Fibroblast of lung (primary cell): Measurements from ENCODE around the gene EYA2. TPM values are rescaled to one million over a fixed set of nuclear protein-coding genes. Genes with fewer than 3 reads are reported as not detected.

ENCODE experiments used
- DNase-seq, 2 donors: peaks; one replicate each; pipeline versions ENCODE4 v3.0.0 to v3.0.0-alpha.2; 2010; ENCODE audit warnings: low read depth in 2 of 2
- H2AFZ ChIP-seq: 2 replicates; pipeline ENCODE4 v1.5.1; 2012; ENCODE audit warnings: low read length, control low read depth, inconsistent platforms
- H3K27ac ChIP-seq: 2 replicates; pipeline ENCODE4 v1.5.1; 2011; ENCODE audit warnings: low read length, control low read depth; ENCODE audit not compliant: insufficient read depth
- H3K27me3 ChIP-seq: 2 replicates; pipeline ENCODE4 v1.5.1; 2011; ENCODE audit warnings: mild to moderate bottlenecking, low read length; ENCODE audit not compliant: control insufficient read depth, insufficient read depth
- H3K36me3 ChIP-seq: 2 replicates; pipeline ENCODE4 v1.5.1; 2011; ENCODE audit warnings: low read length; ENCODE audit not compliant: control insufficient read depth, insufficient read depth
- H3K4me1 ChIP-seq: 2 replicates; pipeline ENCODE4 v1.5.1; 2011; ENCODE audit warnings: low read length; ENCODE audit not compliant: control insufficient read depth, insufficient read depth; ENCODE audit errors: extremely low read depth
- H3K4me2 ChIP-seq: 2 replicates; pipeline ENCODE4 v1.5.1; 2011; ENCODE audit warnings: low read length, control low read depth; ENCODE audit not compliant: insufficient read depth; ENCODE audit errors: extremely low read depth
- H3K4me3 ChIP-seq, 4 experiments: fragments of 200-600 bp in 1 of 4; sonication (generic) in 1 of 4; replicated peaks in 1 of 4; 2 replicates each; pipeline ENCODE4 v1.5.1; 2011 to 2016; ENCODE audit warnings: low read length in 4 of 4, low read depth in 3 of 4, mild to moderate bottlenecking in 3 of 4, control low read depth in 2 of 4, inconsistent platforms in 1 of 4, mixed read lengths in 1 of 4; ENCODE audit not compliant: insufficient read depth in 1 of 4; ENCODE audit errors: control extremely low read depth in 1 of 4
- H3K79me2 ChIP-seq: 2 replicates; pipeline ENCODE4 v1.5.1; 2012; ENCODE audit warnings: mild to moderate bottlenecking, low read length, inconsistent platforms; ENCODE audit not compliant: control insufficient read depth, insufficient read depth
- H3K9ac ChIP-seq: 2 replicates; pipeline ENCODE4 v1.5.1; 2011; ENCODE audit warnings: mild to moderate bottlenecking, low read length, control low read depth; ENCODE audit not compliant: insufficient read depth
- H3K9me3 ChIP-seq: 2 replicates; pipeline ENCODE4 v1.5.1; 2012; ENCODE audit warnings: low read depth, low read length; ENCODE audit not compliant: control insufficient read depth, insufficient read depth
- H4K20me1 ChIP-seq: 2 replicates; pipeline ENCODE4 v1.5.1; 2011; ENCODE audit warnings: low read length; ENCODE audit not compliant: control insufficient read depth, insufficient read depth; ENCODE audit errors: extremely low read depth
- CTCF ChIP-seq, 2 donors: IDR thresholded peaks in 1 of 2; conservative IDR thresholded peaks in 1 of 2; 1 replicate in 1 of 2; 2 replicates in 1 of 2; pipeline ENCODE4 v1.5.1; 2011 to 2012; ENCODE audit warnings: low read length in 2 of 2, control low read depth in 1 of 2, inconsistent platforms in 1 of 2, low read depth in 1 of 2, mild to moderate bottlenecking in 1 of 2
- EZH2 ChIP-seq: IDR thresholded peaks from 2 replicates; pipeline ENCODE4 v1.5.1; 2012; ENCODE audit warnings: low read length, control low read depth, mild to moderate bottlenecking; ENCODE audit errors: missing control alignments
- polyA plus RNA-seq, 2 donors: library from polyadenylated mRNA; depleted of rRNA in 1 of 2; stranded (reverse) in 1 of 2; unstranded in 1 of 2; fragments of >200 nt; gene quantifications; 2 replicates each; pipeline ENCODE4 v1.2.1, GENCODE V29; 2011 to 2012; ENCODE audit warnings: missing spikeins in 1 of 2
- total RNA-seq: library from RNA; depleted of rRNA; stranded (reverse); fragments of >200 nt; gene quantifications from 2 replicates; pipeline ENCODE4 v1.2.1, GENCODE V29; 2014

EYA2 gene
- total and polyA plus RNA-seq, 2 donors (not counting 1 experiment from before 2014, with no cell fraction given) = 0.37 to 1.7 TPM

- Histone ChIP-seq H3K4me1 (no peaks in the 10 kb centered on the region), H3K4me3 (no peak overlapping the region), H4K20me1 (no peaks in the 10 kb centered on the region), H3K27ac (no peak overlapping the region), H2AFZ (no peak overlapping the region), H3K4me2 (no peak overlapping the region), H3K9ac (no peak overlapping the region), H3K36me3 (no peaks in the 10 kb centered on the region), H3K9me3 (no peaks in the 10 kb centered on the region), H3K27me3 (no peaks in the 10 kb centered on the region), H3K79me2 (no peaks in the 10 kb centered on the region)
- TF ChIP-seq EZH2 (no peak), CTCF (conservative IDR thresholded peaks at IDR 0.05 in 1 of 2, IDR thresholded peaks at IDR 0.05 in 1 of 2; ENCODE audit: low read depth in 1 of 2, low read length in 2 of 2) (no peak)
- DNase-seq = no peak
Measured at GRCh38 chr20:46941404-46941803, 46.8 kb downstream of the EYA2 start.

GRCh38 chr20:46943861-46944591 is 49.4 kb downstream of the EYA2 start:
- no peaks in the 10 kb centered on the region for H3K4me1 ChIP-seq
- no peak overlapping the region for H3K4me2 ChIP-seq
- no peaks in the 10 kb centered on the region for H4K20me1 ChIP-seq
- no peak overlapping the region for H3K9ac ChIP-seq
- H3K27ac ChIP-seq = no peak overlapping the region
- no peak overlapping the region for H3K4me3 ChIP-seq
- no peaks in the 10 kb centered on the region for H3K27me3 ChIP-seq
- H3K9me3 ChIP-seq = no peaks in the 10 kb centered on the region
- TF ChIP-seq CTCF (conservative IDR thresholded peaks at IDR 0.05 in 1 of 2, IDR thresholded peaks at IDR 0.05 in 1 of 2; ENCODE audit: low read depth in 1 of 2, low read length in 2 of 2) = no peak
- no peak for TF ChIP-seq EZH2
- H3K79me2 ChIP-seq = no peaks in the 10 kb centered on the region
- no peak overlapping the region for H2AFZ ChIP-seq
- DNase-seq = no peak
- H3K36me3 ChIP-seq = no peaks in the 10 kb centered on the region

- Histone ChIP-seq H3K4me2 (no peak overlapping the region), H3K27me3 (no peaks in the 10 kb centered on the region), H3K79me2 (no peaks in the 10 kb centered on the region), H3K4me1 (no peaks in the 10 kb centered on the region), H3K4me3 (no peak overlapping the region), H3K9ac (no peak overlapping the region), H3K36me3 (no peaks in the 10 kb centered on the region), H2AFZ (no peak overlapping the region), H3K27ac (no peak overlapping the region), H4K20me1 (no peaks in the 10 kb centered on the region), H3K9me3 (no peaks in the 10 kb centered on the region)
- TF ChIP-seq EZH2 = no peak
- TF ChIP-seq CTCF (conservative IDR thresholded peaks at IDR 0.05 in 1 of 2, IDR thresholded peaks at IDR 0.05 in 1 of 2; ENCODE audit: low read depth in 1 of 2, low read length in 2 of 2) = no peak
- no peak for DNase-seq
Measured at GRCh38 chr20:46945465-46945864, 50.8 kb downstream of the EYA2 start.
